GM19099 (cell line): ENCODE measurements around the gene ABCG8.

Source experiments
- POLR2A ChIP-seq: IDR thresholded peaks from 3 replicates; pipeline ENCODE4 v1.6.1; 2011; ENCODE audit warnings: low read depth; ENCODE audit not compliant: insufficient read length; ENCODE audit errors: extremely low read depth

ABCG8 gene

GRCh38 chr2:43906448-43907109 lies 67.8 kb downstream of the ABCG8 start:
- no peak for TF ChIP-seq POLR2A

GRCh38 chr2:43924463-43924862 lies 85.7 kb downstream of the ABCG8 start:
- TF ChIP-seq POLR2A, result no peak

- no peak for TF ChIP-seq POLR2A
Measured at GRCh38 chr2:43925431-43925830, 86.7 kb downstream of the ABCG8 start.

DNA sequence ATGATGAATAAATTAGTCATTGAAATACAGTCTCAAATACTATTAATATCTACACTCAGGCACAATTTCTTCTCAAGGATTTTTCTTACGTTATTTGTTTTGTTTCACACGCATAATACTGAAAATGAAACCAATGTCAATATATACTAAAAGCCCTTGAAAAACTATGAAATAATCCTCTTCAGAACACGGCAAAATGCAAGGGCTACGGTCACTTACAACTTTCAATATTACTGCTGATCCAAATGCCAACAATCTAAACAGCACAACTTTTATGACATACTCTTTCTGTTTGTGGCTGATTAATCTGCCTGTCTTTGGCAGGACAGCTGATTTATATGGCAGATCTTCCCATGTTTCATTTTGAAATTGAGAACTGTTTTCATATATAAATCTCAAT lies 88.7 kb downstream of the ABCG8 start:
- TF ChIP-seq POLR2A, result no peak

DNA sequence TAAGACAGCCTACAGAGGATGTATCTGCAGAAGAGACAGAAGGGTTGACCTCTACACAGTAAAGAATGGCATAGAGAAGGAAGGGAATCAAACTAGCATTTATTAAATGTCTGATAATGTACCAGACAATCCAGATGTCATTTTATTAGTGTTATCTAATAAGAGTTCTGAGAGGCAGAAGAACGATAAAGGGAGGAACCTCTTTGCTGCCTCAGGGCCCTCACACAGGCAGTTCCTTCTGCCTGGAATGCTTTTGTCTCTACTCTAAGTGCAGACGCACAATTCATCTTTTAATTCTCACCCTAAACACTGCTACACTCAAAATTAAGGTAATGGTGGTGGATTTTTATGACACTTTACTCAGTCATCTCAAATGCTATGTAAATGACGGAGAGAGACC lies 92.5 kb downstream of the ABCG8 start:
- TF ChIP-seq POLR2A, result no peak
